CD14-positive monocyte (primary cell): Measurements from ENCODE around the gene PSAPL1. TPM values are rescaled to one million over a fixed set of nuclear protein-coding genes. Genes with fewer than 3 reads are reported as not detected.

Source experiments
- DNase-seq, 3 donors: peaks; one replicate each; pipeline ENCODE4 v3.0.0-alpha.2; 2011 to 2022
- H2AFZ ChIP-seq: 2 replicates; pipeline ENCODE4 v1.6.0; 2012; ENCODE audit warnings: mild to moderate bottlenecking, low read depth, low read length, inconsistent platforms; ENCODE audit not compliant: insufficient read depth, poor library complexity, severe bottlenecking
- H3K27ac ChIP-seq, 2 donors: 1 replicate in 1 of 2; 2 replicates in 1 of 2; pipeline ENCODE4 v1.5.1; 2012 to 2013; ENCODE audit warnings: low read length in 2 of 2, control low read depth in 1 of 2, inconsistent platforms in 1 of 2, low read depth in 1 of 2, mild to moderate bottlenecking in 1 of 2
- H3K27me3 ChIP-seq, 2 donors: one replicate each; pipeline versions ENCODE4 v1.6.0 to v1.6.1; 2011 to 2013; ENCODE audit warnings: low read length in 2 of 2; ENCODE audit not compliant: control insufficient read depth in 2 of 2, insufficient read depth in 2 of 2
- H3K36me3 ChIP-seq, 2 donors: replicated peaks in 1 of 2; 1 replicate in 1 of 2; 2 replicates in 1 of 2; pipeline versions ENCODE4 v1.5.1 to v1.6.1; 2012 to 2013; ENCODE audit warnings: low read length in 2 of 2, control low read depth in 1 of 2, inconsistent platforms in 1 of 2, mild to moderate bottlenecking in 1 of 2; ENCODE audit not compliant: insufficient read depth in 2 of 2, control insufficient read depth in 1 of 2
- H3K4me1 ChIP-seq, 2 donors: 1 replicate in 1 of 2; 2 replicates in 1 of 2; pipeline versions ENCODE4 v1.5.1 to v1.6.1; 2012 to 2013; ENCODE audit warnings: low read length in 2 of 2, control low read depth in 1 of 2, inconsistent platforms in 1 of 2, mild to moderate bottlenecking in 1 of 2, moderate library complexity in 1 of 2; ENCODE audit not compliant: insufficient read depth in 2 of 2, control insufficient read depth in 1 of 2
- H3K4me2 ChIP-seq: replicated peaks from 2 replicates; pipeline ENCODE3; 2012; ENCODE audit warnings: low read length, moderate library complexity, mild to moderate bottlenecking; ENCODE audit not compliant: poor library complexity, severe bottlenecking; ENCODE audit errors: extremely low read depth
- H3K4me3 ChIP-seq, 3 experiments: fragments of 200-600 bp in 1 of 3; sonication (generic) in 1 of 3; replicated peaks in 1 of 3; 1 replicate in 2 of 3; 2 replicates in 1 of 3; pipeline ENCODE4 v1.5.1; 2011 to 2013; ENCODE audit warnings: low read length in 3 of 3, mild to moderate bottlenecking in 3 of 3, control low read depth in 2 of 3, low read depth in 2 of 3, inconsistent platforms in 1 of 3, moderate library complexity in 1 of 3
- H3K79me2 ChIP-seq: 2 replicates; pipeline ENCODE4 v1.6.0; 2012; ENCODE audit warnings: mild to moderate bottlenecking, control low read depth, inconsistent platforms, low read length, moderate library complexity; ENCODE audit not compliant: insufficient read depth
- H3K9ac ChIP-seq: 2 replicates; pipeline ENCODE4 v1.6.0; 2017; ENCODE audit warnings: low read length, mild to moderate bottlenecking; ENCODE audit not compliant: insufficient read depth, poor library complexity, severe bottlenecking
- H3K9me3 ChIP-seq, 2 donors: replicated peaks in 1 of 2; 1 replicate in 1 of 2; 2 replicates in 1 of 2; pipeline versions ENCODE4 v1.5.1 to v1.6.1; 2012 to 2013; ENCODE audit warnings: low read length in 2 of 2, control low read depth in 1 of 2; ENCODE audit not compliant: control insufficient read depth in 1 of 2, insufficient read depth in 1 of 2
- H4K20me1 ChIP-seq: 2 replicates; pipeline ENCODE4 v1.6.0; 2012; ENCODE audit warnings: mild to moderate bottlenecking, low read length, control low read depth, moderate library complexity; ENCODE audit not compliant: insufficient read depth
- H3K27ac Mint-ChIP-seq, 7 donors: one replicate each; pipeline ENCODE4 v1.8.0; 2020; ENCODE audit warnings: mild to moderate bottlenecking in 7 of 7, mixed read lengths in 7 of 7, moderate library complexity in 6 of 7, inconsistent platforms in 2 of 7
- H3K27me3 Mint-ChIP-seq, 3 donors: one replicate each; pipeline ENCODE4 v1.8.0; 2021 to 2022; ENCODE audit warnings: low read depth in 3 of 3, mild to moderate bottlenecking in 3 of 3, mixed read lengths in 3 of 3, moderate library complexity in 3 of 3, inconsistent platforms in 1 of 3
- H3K36me3 Mint-ChIP-seq, 2 donors: one replicate each; pipeline ENCODE4 v1.8.0; 2020; ENCODE audit warnings: mixed read lengths in 2 of 2, inconsistent platforms in 1 of 2, mild to moderate bottlenecking in 1 of 2
- H3K4me1 Mint-ChIP-seq: one replicate; pipeline ENCODE4 v1.8.0; 2020; ENCODE audit warnings: mild to moderate bottlenecking, mixed read lengths
- H3K4me3 Mint-ChIP-seq, 2 donors: one replicate each; pipeline ENCODE4 v1.8.0; 2020; ENCODE audit warnings: mild to moderate bottlenecking in 2 of 2, mixed read lengths in 2 of 2, moderate library complexity in 1 of 2
- H3K9me3 Mint-ChIP-seq, 7 donors: one replicate each; pipeline ENCODE4 v1.8.0; 2020 to 2022; ENCODE audit warnings: mixed read lengths in 7 of 7, mild to moderate bottlenecking in 6 of 7, moderate library complexity in 6 of 7, inconsistent platforms in 2 of 7
- CTCF ChIP-seq: fragments of 200-600 bp; IDR thresholded peaks from one replicate; pipeline ENCODE4 v1.8.0; 2022; ENCODE audit warnings: antibody characterized with exemption, mild to moderate bottlenecking
- WGBS: methylation state at CpG from one replicate; pipeline ENCODE4 v1.1.5; 2013; ENCODE audit warnings: missing lambda C conversion rate; ENCODE audit not compliant: insufficient coverage; 5-methylcytosine and 5-hydroxymethylcytosine counted together
- intact Hi-C, 2 donors: fragments of 100-400 bp; cut with micrococcal nuclease; formaldehyde crosslinking; loops; one replicate each; pipeline versions ENCODE4 v1.15.0 to v1.15.1; 2023
- polyA plus RNA-seq, 3 donors: library from polyadenylated mRNA; depleted of rRNA in 1 of 3; unstranded in 2 of 3; stranded (reverse) in 1 of 3; fragments of 300-500 nt in 2 of 3; fragments of >200 nt in 1 of 3; fragmentation: Illumina TruSeq in 2 of 3; gene quantifications; 1 replicate in 2 of 3; 2 replicates in 1 of 3; pipeline ENCODE4 v1.2.3, GENCODE V29; 2012 to 2021

The PSAPL1 gene
- polyA plus RNA-seq, 3 donors: not detected

- peaks cover 12 to 24% (median 21%) of the 10 kb centered on the region in 3 donors for H3K27me3 Mint-ChIP-seq
- no peaks in the 10 kb centered on the region for H3K36me3 Mint-ChIP-seq
- H3K9me3 Mint-ChIP-seq: peaks cover 6 to 21% (median 13%) of the 10 kb centered on the region in 7 donors
- no peak overlapping the region for H3K27ac ChIP-seq
- no peak overlapping the region for H3K9ac ChIP-seq
- 82% methylated on average over 4 of the region's 4 CpGs for WGBS
- H3K4me3 Mint-ChIP-seq: no peak overlapping the region
- H3K27me3 ChIP-seq: peaks cover 0 to 5% of the 10 kb centered on the region in 2 donors
- H4K20me1 ChIP-seq: no peaks in the 10 kb centered on the region
- no peaks in the 10 kb centered on the region for H3K4me1 ChIP-seq
- no peak for TF ChIP-seq CTCF
- no peak for DNase-seq
- H3K36me3 ChIP-seq: no peaks in the 10 kb centered on the region
- H3K4me1 Mint-ChIP-seq: no peaks in the 10 kb centered on the region
- no peaks in the 10 kb centered on the region for H3K79me2 ChIP-seq
- peaks cover 0 to 6% of the 10 kb centered on the region in 2 donors for H3K9me3 ChIP-seq
- no peak overlapping the region for H2AFZ ChIP-seq
- no peak overlapping the region for H3K4me3 ChIP-seq
- H3K27ac Mint-ChIP-seq: no peak overlapping the region
- H3K4me2 ChIP-seq: no peak overlapping the region
- intact Hi-C loops: no loop called here
Measured at GRCh38 chr4:7412554-7412912, 22.2 kb downstream of the PSAPL1 start.

- peaks cover 6 to 25% (median 14%) of the 10 kb centered on the region in 7 donors for H3K9me3 Mint-ChIP-seq
- Histone ChIP-seq H3K9me3 (peaks cover 0 to 6% of the 10 kb centered on the region in 2 donors), H3K9ac (no peak overlapping the region), H3K4me3 (no peak overlapping the region), H3K4me2 (no peak overlapping the region), H3K36me3 (no peaks in the 10 kb centered on the region), H3K27ac (no peak overlapping the region), H3K27me3 (peaks cover 0 to 5% of the 10 kb centered on the region in 2 donors), H3K79me2 (no peaks in the 10 kb centered on the region), H3K4me1 (no peaks in the 10 kb centered on the region), H2AFZ (no peak overlapping the region), H4K20me1 (no peaks in the 10 kb centered on the region)
- no peak for DNase-seq
- no peak overlapping the region for H3K4me3 Mint-ChIP-seq
- H3K27me3 Mint-ChIP-seq: peaks cover 14 to 24% (median 21%) of the 10 kb centered on the region in 3 donors
- intact Hi-C loops: no loop called here
- H3K36me3 Mint-ChIP-seq: no peaks in the 10 kb centered on the region
- WGBS: 37% methylated on average over 4 of the region's 12 CpGs
- no peaks in the 10 kb centered on the region for H3K4me1 Mint-ChIP-seq
- no peak overlapping the region for H3K27ac Mint-ChIP-seq
- TF ChIP-seq CTCF: no peak
Measured at GRCh38 chr4:7411896-7412553, 22.7 kb downstream of the PSAPL1 start.
